Astrocyte (in vitro differentiated cells and primary cell): ENCODE data around the gene THOC2. TPM values are rescaled to one million over a fixed set of nuclear protein-coding genes. Genes with fewer than 3 reads are reported as not detected.

ENCODE experiments used
- DNase-seq: peaks from one replicate; pipeline ENCODE4 v3.0.0-alpha.2; 2010; ENCODE audit warnings: low read depth
- FAIRE-seq: peaks from 2 replicates; lab custom pipeline; 2011; peaks lifted over from hg19 to GRCh38; lab: Jason Lieb, UNC
- H2AFZ ChIP-seq: 2 replicates; pipeline ENCODE4 v1.6.0; 2012; ENCODE audit warnings: low read depth, low read length, inconsistent platforms
- H3K27ac ChIP-seq: 2 replicates; pipeline ENCODE4 v1.5.1; 2011; ENCODE audit warnings: low read depth, low read length, inconsistent platforms
- H3K27me3 ChIP-seq: 2 replicates; pipeline ENCODE4 v1.6.0; 2011; ENCODE audit warnings: low read length, inconsistent platforms; ENCODE audit not compliant: insufficient read depth
- H3K36me3 ChIP-seq: 2 replicates; pipeline ENCODE4 v1.5.1; 2011; ENCODE audit warnings: low read length, inconsistent platforms; ENCODE audit not compliant: insufficient read depth
- H3K4me1 ChIP-seq: 2 replicates; pipeline ENCODE4 v1.5.1; 2011; ENCODE audit warnings: low read length, inconsistent platforms; ENCODE audit not compliant: insufficient read depth
- H3K4me2 ChIP-seq: 2 replicates; pipeline ENCODE4 v1.6.0; 2012; ENCODE audit warnings: low read length, inconsistent platforms
- H3K4me3 ChIP-seq: 2 replicates; pipeline ENCODE4 v1.5.1; 2011; ENCODE audit warnings: low read depth, mild to moderate bottlenecking, low read length, inconsistent platforms; ENCODE audit not compliant: insufficient read depth
- H3K79me2 ChIP-seq: 2 replicates; pipeline ENCODE4 v1.6.0; 2012; ENCODE audit warnings: mild to moderate bottlenecking, low read length, inconsistent platforms; ENCODE audit not compliant: insufficient read depth
- H3K9ac ChIP-seq: 2 replicates; pipeline ENCODE4 v1.6.0; 2012; ENCODE audit warnings: mild to moderate bottlenecking, low read length, inconsistent platforms
- H3K9me3 ChIP-seq: 2 replicates; pipeline ENCODE4 v1.5.1; 2012; ENCODE audit warnings: low read depth, mild to moderate bottlenecking, low read length, inconsistent platforms; ENCODE audit not compliant: insufficient read depth
- H4K20me1 ChIP-seq: 2 replicates; pipeline ENCODE4 v1.6.0; 2012; ENCODE audit warnings: low read length, inconsistent platforms; ENCODE audit not compliant: insufficient read depth
- H3K27ac Mint-ChIP-seq: one replicate; pipeline ENCODE4 v1.8.0; 2021; ENCODE audit warnings: mild to moderate bottlenecking, mixed read lengths; ENCODE audit not compliant: unreplicated experiment
- H3K27me3 Mint-ChIP-seq: one replicate; pipeline ENCODE4 v1.8.0; 2021; ENCODE audit warnings: low read depth, mixed read lengths; ENCODE audit not compliant: unreplicated experiment
- H3K36me3 Mint-ChIP-seq: one replicate; pipeline ENCODE4 v1.8.0; 2021; ENCODE audit warnings: low read depth, mixed read lengths; ENCODE audit not compliant: unreplicated experiment
- H3K4me1 Mint-ChIP-seq: one replicate; pipeline ENCODE4 v1.8.0; 2021; ENCODE audit warnings: low read depth, mixed read lengths; ENCODE audit not compliant: unreplicated experiment
- H3K4me3 Mint-ChIP-seq: one replicate; pipeline ENCODE4 v1.8.0; 2021; ENCODE audit warnings: mild to moderate bottlenecking, moderate library complexity, mixed read lengths; ENCODE audit not compliant: unreplicated experiment
- H3K9me3 Mint-ChIP-seq: one replicate; pipeline ENCODE4 v1.8.0; 2021; ENCODE audit warnings: mild to moderate bottlenecking, mixed read lengths; ENCODE audit not compliant: unreplicated experiment
- EZH2 ChIP-seq: IDR thresholded peaks from 2 replicates; pipeline ENCODE4 v1.6.1; 2012; ENCODE audit warnings: mild to moderate bottlenecking, low read length, inconsistent platforms; ENCODE audit not compliant: insufficient read depth
- total RNA-seq: library from RNA; stranded (reverse); gene quantifications from 2 replicates; pipeline ENCODE4 v1.2.1, GENCODE V29; 2021
- TF ChIP-seq, protein P1 (sequence below): IDR thresholded peaks from 2 replicates; pipeline ENCODE4 v1.5.1; 2011; ENCODE audit warnings: low read depth, mild to moderate bottlenecking, inconsistent platforms, low read length, moderate library complexity; ENCODE audit not compliant: insufficient read depth

Gene THOC2
- total RNA-seq, 1 donor from 2014 or later = 64.8 TPM

DNA sequence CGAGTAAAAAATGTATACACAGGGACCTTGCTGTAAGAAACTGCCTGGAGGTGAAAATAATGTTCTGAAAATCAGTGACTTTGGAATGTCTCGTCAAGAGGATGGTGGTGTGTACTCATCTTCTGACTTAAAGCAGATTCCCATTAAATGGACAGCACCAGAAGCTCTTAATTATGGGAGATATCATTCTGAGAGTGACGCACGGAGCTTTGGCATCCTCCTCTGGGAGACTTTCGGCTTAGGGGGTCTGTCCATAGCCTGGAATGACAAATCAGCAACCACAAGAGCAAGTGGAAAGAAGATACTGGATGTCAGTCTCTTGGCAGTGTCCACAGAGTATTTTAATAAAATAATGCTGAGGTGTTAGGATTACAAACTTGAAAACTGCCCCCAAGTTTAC lies 129.4 kb downstream of the THOC2 start:
- no peaks in the 10 kb centered on the region for H3K27me3 ChIP-seq
- TF ChIP-seq, protein P1, sequence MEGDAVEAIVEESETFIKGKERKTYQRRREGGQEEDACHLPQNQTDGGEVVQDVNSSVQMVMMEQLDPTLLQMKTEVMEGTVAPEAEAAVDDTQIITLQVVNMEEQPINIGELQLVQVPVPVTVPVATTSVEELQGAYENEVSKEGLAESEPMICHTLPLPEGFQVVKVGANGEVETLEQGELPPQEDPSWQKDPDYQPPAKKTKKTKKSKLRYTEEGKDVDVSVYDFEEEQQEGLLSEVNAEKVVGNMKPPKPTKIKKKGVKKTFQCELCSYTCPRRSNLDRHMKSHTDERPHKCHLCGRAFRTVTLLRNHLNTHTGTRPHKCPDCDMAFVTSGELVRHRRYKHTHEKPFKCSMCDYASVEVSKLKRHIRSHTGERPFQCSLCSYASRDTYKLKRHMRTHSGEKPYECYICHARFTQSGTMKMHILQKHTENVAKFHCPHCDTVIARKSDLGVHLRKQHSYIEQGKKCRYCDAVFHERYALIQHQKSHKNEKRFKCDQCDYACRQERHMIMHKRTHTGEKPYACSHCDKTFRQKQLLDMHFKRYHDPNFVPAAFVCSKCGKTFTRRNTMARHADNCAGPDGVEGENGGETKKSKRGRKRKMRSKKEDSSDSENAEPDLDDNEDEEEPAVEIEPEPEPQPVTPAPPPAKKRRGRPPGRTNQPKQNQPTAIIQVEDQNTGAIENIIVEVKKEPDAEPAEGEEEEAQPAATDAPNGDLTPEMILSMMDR = no peak
- TF ChIP-seq EZH2 = no peak
- peaks cover 4% of the 10 kb centered on the region for H3K4me1 Mint-ChIP-seq
- no peak overlapping the region for H3K27ac ChIP-seq
- no peak overlapping the region for H3K4me3 ChIP-seq
- peaks cover 5% of the 10 kb centered on the region for H3K36me3 ChIP-seq
- no peak overlapping the region for H3K4me2 ChIP-seq
- H3K4me1 ChIP-seq = no peaks in the 10 kb centered on the region
- H3K27me3 Mint-ChIP-seq = no peaks in the 10 kb centered on the region
- FAIRE-seq = no peak
- no peaks in the 10 kb centered on the region for H3K9me3 ChIP-seq
- H3K9ac ChIP-seq = no peak overlapping the region
- H3K36me3 Mint-ChIP-seq = peaks cover 2% of the 10 kb centered on the region
- H3K9me3 Mint-ChIP-seq = no peaks in the 10 kb centered on the region
- H3K79me2 ChIP-seq = no peaks in the 10 kb centered on the region
- no peak overlapping the region for H3K27ac Mint-ChIP-seq
- no peak for DNase-seq
- H3K4me3 Mint-ChIP-seq = no peak overlapping the region
- H2AFZ ChIP-seq = no peak overlapping the region
- no peaks in the 10 kb centered on the region for H4K20me1 ChIP-seq

DNA sequence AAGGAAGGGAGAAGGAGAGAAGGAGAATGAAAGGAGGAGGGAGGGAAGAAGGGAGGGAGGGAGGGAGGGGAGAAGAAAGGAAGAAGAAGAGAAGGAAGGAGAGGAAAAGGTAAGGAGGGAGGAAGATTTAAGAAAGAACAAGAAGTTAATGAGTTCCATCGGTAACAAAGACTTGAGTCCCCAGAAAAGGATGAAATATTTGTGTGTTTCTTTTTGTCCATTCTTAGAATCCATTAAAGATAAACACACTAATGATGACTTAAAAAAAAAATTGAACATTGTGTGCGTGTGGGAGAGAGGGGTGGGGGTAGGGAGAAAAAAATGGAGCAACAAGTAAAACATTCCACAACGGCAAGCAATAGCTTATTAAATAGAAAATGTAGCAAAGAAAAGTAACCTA lies 131.4 kb downstream of the THOC2 start:
- Histone ChIP-seq H3K4me2 (no peak overlapping the region), H3K9me3 (no peaks in the 10 kb centered on the region), H3K9ac (no peak overlapping the region), H3K27ac (no peak overlapping the region), H2AFZ (no peak overlapping the region), H3K27me3 (no peaks in the 10 kb centered on the region), H3K4me1 (no peaks in the 10 kb centered on the region), H3K36me3 (peaks cover 3% of the 10 kb centered on the region), H4K20me1 (no peaks in the 10 kb centered on the region), H3K79me2 (no peaks in the 10 kb centered on the region), H3K4me3 (no peak overlapping the region)
- peaks cover 4% of the 10 kb centered on the region for H3K4me1 Mint-ChIP-seq
- DNase-seq = no peak
- H3K9me3 Mint-ChIP-seq = no peaks in the 10 kb centered on the region
- no peak for FAIRE-seq
- H3K27me3 Mint-ChIP-seq = no peaks in the 10 kb centered on the region
- no peak overlapping the region for H3K4me3 Mint-ChIP-seq
- TF ChIP-seq, protein P1 = no peak
- TF ChIP-seq EZH2 = no peak
- no peak overlapping the region for H3K27ac Mint-ChIP-seq
- H3K36me3 Mint-ChIP-seq = peaks cover 2% of the 10 kb centered on the region

DNA sequence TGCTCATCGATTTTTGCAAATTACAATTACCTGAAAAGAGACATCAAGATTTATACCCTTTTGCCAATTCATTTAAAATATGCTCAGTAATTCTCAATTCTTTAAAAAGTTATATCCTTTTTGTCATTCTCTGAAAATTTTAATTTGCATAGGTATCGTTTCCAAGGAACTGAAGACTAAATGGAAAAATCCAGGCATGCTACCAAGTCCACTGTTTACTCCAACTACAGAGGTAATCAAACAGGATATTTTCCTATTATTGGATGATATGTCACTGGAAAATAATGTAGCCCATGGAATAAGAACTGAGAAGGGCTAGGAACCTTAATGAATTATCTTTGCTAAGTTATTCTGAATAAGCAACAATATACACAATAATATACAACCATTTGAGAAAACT lies 132.7 kb downstream of the THOC2 start:
- H3K9ac ChIP-seq = no peak overlapping the region
- no peak for FAIRE-seq
- peaks cover 2% of the 10 kb centered on the region for H3K36me3 Mint-ChIP-seq
- no peaks in the 10 kb centered on the region for H3K9me3 Mint-ChIP-seq
- H3K9me3 ChIP-seq = no peaks in the 10 kb centered on the region
- H3K27me3 ChIP-seq = no peaks in the 10 kb centered on the region
- H2AFZ ChIP-seq = no peak overlapping the region
- H3K27me3 Mint-ChIP-seq = no peaks in the 10 kb centered on the region
- no peaks in the 10 kb centered on the region for H3K36me3 ChIP-seq
- TF ChIP-seq, protein P1 = no peak
- TF ChIP-seq EZH2 = no peak
- no peak overlapping the region for H3K4me3 ChIP-seq
- H3K4me1 ChIP-seq = no peaks in the 10 kb centered on the region
- H3K27ac Mint-ChIP-seq = no peak overlapping the region
- H3K4me1 Mint-ChIP-seq = peaks cover 4% of the 10 kb centered on the region
- H3K79me2 ChIP-seq = no peaks in the 10 kb centered on the region
- H4K20me1 ChIP-seq = no peaks in the 10 kb centered on the region
- no peak overlapping the region for H3K4me2 ChIP-seq
- no peak overlapping the region for H3K27ac ChIP-seq
- no peak overlapping the region for H3K4me3 Mint-ChIP-seq
- DNase-seq = no peak
